Stomach smooth muscle (tissue), 2 donors: ENCODE measurements around the gene ATP8B4.
"Not testable (repeated sequence)": the region's sequence is repeated elsewhere in the genome, so short reads cannot be mapped to it uniquely, and the experiment has no call there.

ENCODE experiments used
- H3K27ac ChIP-seq: one replicate; pipeline ENCODE4 v1.7.0; 2013; ENCODE audit warnings: mild to moderate bottlenecking, low read length, inconsistent platforms
- H3K27me3 ChIP-seq, 2 donors: one replicate each; pipeline ENCODE4 v1.7.0; 2013; ENCODE audit warnings: low read length in 2 of 2; ENCODE audit not compliant: insufficient read depth in 2 of 2, control insufficient read depth in 1 of 2
- H3K36me3 ChIP-seq, 2 donors: one replicate each; pipeline ENCODE4 v1.7.0; 2013; ENCODE audit warnings: low read length in 2 of 2; ENCODE audit not compliant: control insufficient read depth in 2 of 2, insufficient read depth in 2 of 2
- H3K4me1 ChIP-seq: one replicate; pipeline ENCODE4 v1.7.0; 2013; ENCODE audit warnings: low read length; ENCODE audit not compliant: control insufficient read depth, insufficient read depth
- H3K4me3 ChIP-seq, 2 donors: one replicate each; pipeline ENCODE4 v1.7.0; 2013; ENCODE audit warnings: low read length in 2 of 2
- H3K9ac ChIP-seq, 2 donors: one replicate each; pipeline ENCODE4 v1.7.0; 2013; ENCODE audit warnings: low read length in 2 of 2, mild to moderate bottlenecking in 1 of 2
- H3K9me3 ChIP-seq, 2 donors: one replicate each; pipeline ENCODE4 v1.7.0; 2013; ENCODE audit warnings: low read length in 2 of 2; ENCODE audit not compliant: control insufficient read depth in 2 of 2
- donor health status: healthy.
- donor health status: Pancreatic carcinoma.

The ATP8B4 gene

GRCh38 chr15:49985463-49985862 is 133.6 kb downstream of the ATP8B4 start:
- Histone ChIP-seq H3K9me3 (no peaks in the 10 kb centered on the region), H3K4me1 (peaks cover 22% of the 10 kb centered on the region), H3K27me3 (no peaks in the 10 kb centered on the region), H3K36me3 (no peaks in the 10 kb centered on the region), H3K4me3 (no peak overlapping the region), H3K9ac (no peak overlapping the region), H3K27ac (peak overlapping the region; percentile 4)

GRCh38 chr15:49984436-49984835 is 134.6 kb downstream of the ATP8B4 start:
- Histone ChIP-seq H3K9me3 (no peaks in the 10 kb centered on the region), H3K9ac (no peak overlapping the region), H3K36me3 (no peaks in the 10 kb centered on the region), H3K27ac (no peak overlapping the region), H3K4me3 (no peak overlapping the region), H3K27me3 (no peaks in the 10 kb centered on the region), H3K4me1 (peaks cover 20% of the 10 kb centered on the region)

GRCh38 chr15:49982584-49982983 is 136.4 kb downstream of the ATP8B4 start:
- Histone ChIP-seq H3K9me3 (no peaks in the 10 kb centered on the region), H3K9ac (no peak overlapping the region), H3K27me3 (no peaks in the 10 kb centered on the region), H3K4me1 (peaks cover 12% of the 10 kb centered on the region), H3K36me3 (no peaks in the 10 kb centered on the region), H3K4me3 (no peak overlapping the region), H3K27ac (no peak overlapping the region)

GRCh38 chr15:49979705-49980382 is 139.2 kb downstream of the ATP8B4 start:
- Histone ChIP-seq H3K4me3 (no peak overlapping the region), H3K27ac (no peak overlapping the region), H3K27me3 (no peaks in the 10 kb centered on the region), H3K4me1 (no peaks in the 10 kb centered on the region), H3K9ac (no peak overlapping the region), H3K9me3 (no peaks in the 10 kb centered on the region), H3K36me3 (no peaks in the 10 kb centered on the region)

GRCh38 chr15:49978121-49978520 is 140.9 kb downstream of the ATP8B4 start:
- Histone ChIP-seq H3K27me3 (no peaks in the 10 kb centered on the region), H3K36me3 (no peaks in the 10 kb centered on the region), H3K4me1 (no peaks in the 10 kb centered on the region), H3K9me3 (no peaks in the 10 kb centered on the region), H3K9ac (no peak overlapping the region), H3K4me3 (no peak overlapping the region), H3K27ac (no peak overlapping the region)

- no peaks in the 10 kb centered on the region for H3K4me1 ChIP-seq
- no peaks in the 10 kb centered on the region for H3K36me3 ChIP-seq
- H3K4me3 ChIP-seq = no peak overlapping the region
- H3K27ac ChIP-seq = no peak overlapping the region
- H3K9ac ChIP-seq = no peak overlapping the region
- no peaks in the 10 kb centered on the region for H3K9me3 ChIP-seq
- H3K27me3 ChIP-seq = no peaks in the 10 kb centered on the region
Measured at GRCh38 chr15:49977306-49977705, 141.7 kb downstream of the ATP8B4 start.

GRCh38 chr15:49964551-49964950 is 154.5 kb downstream of the ATP8B4 start:
- H3K4me1 ChIP-seq = no peaks in the 10 kb centered on the region
- H3K9me3 ChIP-seq = peaks cover 3 to 12% of the 10 kb centered on the region in 2 donors
- no peak overlapping the region for H3K27ac ChIP-seq
- no peak overlapping the region for H3K4me3 ChIP-seq
- no peaks in the 10 kb centered on the region for H3K27me3 ChIP-seq
- H3K36me3 ChIP-seq = no peaks in the 10 kb centered on the region
- H3K9ac ChIP-seq = no peak overlapping the region

- H3K36me3 ChIP-seq = no peaks in the 10 kb centered on the region
- no peak overlapping the region for H3K4me3 ChIP-seq
- no peaks in the 10 kb centered on the region for H3K27me3 ChIP-seq
- peaks cover 5 to 12% of the 10 kb centered on the region in 2 donors for H3K9me3 ChIP-seq
- no peaks in the 10 kb centered on the region for H3K4me1 ChIP-seq
- no peak overlapping the region for H3K27ac ChIP-seq
- H3K9ac ChIP-seq = no peak overlapping the region
Measured at GRCh38 chr15:49964061-49964460, 155.0 kb downstream of the ATP8B4 start.

- not testable (repeated sequence) for H3K36me3 ChIP-seq
Measured at GRCh38 chr15:49963033-49963772, 155.8 kb downstream of the ATP8B4 start.

GRCh38 chr15:49962044-49962602 is 156.9 kb downstream of the ATP8B4 start:
- Histone ChIP-seq H3K4me3 (peak overlapping the region in 1 of 2 donors; percentile 19), H3K27me3 (no peaks in the 10 kb centered on the region), H3K9ac (peak overlapping the region in 1 of 2 donors; percentile 15), H3K4me1 (no peaks in the 10 kb centered on the region), H3K36me3 (no peaks in the 10 kb centered on the region), H3K9me3 (peaks cover 5 to 12% of the 10 kb centered on the region in 2 donors), H3K27ac (no peak overlapping the region)

More at GRCh38 chr15:49963033-49963772, 155.8 kb downstream of the ATP8B4 start:
- peaks cover 5 to 12% of the 10 kb centered on the region in 2 donors for H3K9me3 ChIP-seq
- H3K27me3 ChIP-seq, H3K27ac ChIP-seq, H3K4me3 ChIP-seq, H3K4me1 ChIP-seq, H3K9ac ChIP-seq: not testable (repeated sequence)

GRCh38 chr15:49953421-49953820 is 165.6 kb downstream of the ATP8B4 start:
- Histone ChIP-seq H3K9me3 (peaks cover 0 to 3% of the 10 kb centered on the region in 2 donors), H3K36me3 (no peaks in the 10 kb centered on the region), H3K27me3 (no peaks in the 10 kb centered on the region), H3K4me3 (no peak overlapping the region), H3K9ac (no peak overlapping the region), H3K4me1 (no peaks in the 10 kb centered on the region), H3K27ac (no peak overlapping the region)
